ENCODE results near the gene CIBAR2.

The CIBAR2 gene

DNA sequence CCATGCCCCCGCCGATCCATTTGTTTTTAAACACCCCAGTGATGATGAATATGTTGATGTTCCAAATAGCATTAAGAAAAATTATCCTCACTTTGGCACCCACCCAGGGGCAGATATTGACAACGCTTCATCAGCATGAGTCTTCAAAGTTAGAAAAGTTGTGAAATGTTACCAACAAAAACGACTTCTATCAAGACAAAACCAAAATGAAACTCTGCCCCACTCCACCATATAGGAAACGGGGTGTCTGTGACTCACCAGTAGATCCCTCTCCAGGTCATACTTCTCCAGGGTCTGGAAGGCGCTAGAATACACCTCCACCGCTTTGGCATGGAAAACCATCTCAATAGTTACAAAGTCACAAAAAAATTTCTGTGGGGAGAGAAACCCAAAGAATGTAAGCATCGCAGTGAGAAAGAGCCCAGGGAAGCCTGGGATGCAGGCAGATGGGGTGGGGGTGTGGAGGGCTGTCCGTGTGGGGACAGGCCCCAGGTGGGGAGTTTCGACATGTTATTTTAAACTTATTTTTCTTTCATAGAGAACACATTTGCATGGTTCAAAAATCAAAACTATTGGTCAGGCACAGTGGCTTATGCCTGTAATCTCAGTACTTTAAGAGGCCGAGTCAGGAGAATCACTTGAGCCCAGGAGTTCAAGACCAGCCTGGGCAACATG lies 10.2 kb downstream of the CIBAR2 start:
- DNase-seq: peak; percentile 21 to 44

DNA sequence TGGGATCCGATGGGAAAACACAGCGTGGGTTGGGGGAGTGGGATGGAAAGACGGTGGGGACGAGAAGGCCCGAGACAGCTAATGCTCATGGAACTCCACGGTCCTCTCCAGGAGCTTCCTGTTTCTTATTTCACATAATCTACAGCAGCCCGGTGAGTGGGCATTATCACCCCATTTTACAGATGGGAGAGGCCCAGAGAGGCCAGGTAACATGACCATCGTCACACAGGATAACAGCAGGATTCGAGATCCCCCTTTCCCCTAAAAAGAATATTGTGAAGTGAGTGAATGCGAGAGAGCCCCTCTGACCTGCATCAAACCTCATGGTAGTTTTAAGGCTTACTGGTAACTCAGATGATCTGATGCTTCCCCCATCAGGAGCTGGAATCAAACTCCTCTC lies 12.0 kb downstream of the CIBAR2 start:
- no peak for DNase-seq

DNA sequence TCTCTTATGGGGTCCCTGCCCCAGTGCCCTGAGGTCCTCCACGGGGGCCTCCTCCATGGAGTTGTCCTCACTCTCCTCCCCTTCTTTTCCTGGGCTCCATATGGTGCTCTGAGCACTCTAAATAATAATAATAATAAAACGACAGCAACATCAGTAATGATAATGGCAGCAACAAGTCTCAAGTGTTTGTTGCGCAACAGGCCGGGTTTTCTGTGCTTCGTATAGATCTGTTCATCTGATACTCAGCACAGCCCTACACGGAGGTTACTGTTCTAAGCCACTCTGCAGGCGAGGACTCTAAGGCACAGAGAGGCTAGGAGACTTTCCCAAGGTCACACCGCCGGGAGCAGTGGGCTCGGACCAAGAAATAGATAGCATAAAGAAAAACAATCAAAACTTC lies 13.7 kb downstream of the CIBAR2 start:
- DNase-seq: peak in 1 of 2 donors; percentile 9

DNA sequence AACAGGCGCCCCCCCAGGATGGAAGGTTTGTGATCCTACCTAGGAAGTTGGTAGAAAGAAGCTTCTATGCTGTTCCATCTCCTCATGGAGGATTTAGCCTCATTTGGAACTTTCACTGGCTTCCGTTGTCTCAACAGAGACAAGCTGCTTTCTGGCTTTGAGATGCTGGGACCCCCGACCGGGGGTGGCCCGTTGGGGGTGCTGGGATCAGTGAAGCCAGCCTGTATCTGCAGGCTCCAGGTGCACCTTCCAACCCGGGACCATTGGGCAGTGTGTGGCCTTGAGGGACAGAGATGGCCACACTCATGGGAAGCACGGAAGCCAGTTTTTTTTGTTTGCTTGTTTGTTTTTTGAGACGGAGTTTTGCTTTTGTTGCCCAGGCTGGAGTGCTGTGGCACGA lies 15.4 kb downstream of the CIBAR2 start:
- DNase-seq: no peak

DNA sequence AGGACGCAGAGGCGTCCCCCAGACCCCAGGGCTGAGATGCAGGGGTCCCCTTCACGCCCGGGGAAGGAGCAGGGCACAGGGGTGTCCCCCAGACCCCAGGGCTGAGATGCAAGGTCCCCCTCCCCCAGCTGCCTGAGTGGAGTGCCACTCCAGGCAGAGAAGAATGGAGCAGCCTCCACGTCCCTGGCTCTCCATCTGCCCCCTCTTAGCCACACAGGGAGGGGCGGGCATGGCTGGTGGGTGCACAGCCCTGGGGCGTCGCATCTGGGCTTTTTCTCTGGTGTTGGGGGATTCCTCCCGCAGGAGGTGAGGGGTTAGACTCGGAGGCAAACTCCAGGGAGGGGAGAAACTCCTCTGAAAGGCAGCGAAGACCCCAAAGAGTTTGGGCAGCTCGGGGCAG lies 17.5 kb downstream of the CIBAR2 start:
- no peak for DNase-seq

DNA sequence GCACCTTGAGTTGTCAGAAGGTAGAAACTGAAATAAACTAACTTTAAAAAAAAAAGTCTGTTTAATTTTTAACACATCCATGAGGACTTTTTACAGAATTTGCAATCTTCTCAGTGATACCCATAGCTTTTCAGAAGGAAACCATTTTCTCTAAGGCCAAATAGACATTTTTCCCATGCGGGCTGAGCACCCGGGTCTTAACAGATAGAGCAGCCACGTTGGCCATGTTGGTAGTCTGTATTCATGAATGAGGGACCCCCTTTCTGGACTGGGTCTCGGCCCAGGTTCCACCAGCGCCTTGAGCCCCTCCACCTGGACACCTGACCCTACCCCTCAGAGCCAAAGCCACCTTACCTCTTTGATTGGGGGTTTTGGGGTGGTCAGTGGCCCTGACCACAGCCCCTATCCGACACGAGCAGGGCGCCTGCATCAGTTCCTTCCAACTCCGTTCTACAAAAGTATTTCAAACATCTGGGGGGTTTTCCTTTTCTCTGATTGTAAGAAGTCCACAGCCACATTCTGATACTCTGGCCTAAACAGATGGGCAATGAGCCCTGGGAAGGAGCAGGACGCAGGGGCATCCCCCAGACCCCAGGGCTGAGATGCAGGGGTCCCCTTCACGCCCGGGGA lies 18.0 kb downstream of the CIBAR2 start:
- DNase-seq: no peak

DNA sequence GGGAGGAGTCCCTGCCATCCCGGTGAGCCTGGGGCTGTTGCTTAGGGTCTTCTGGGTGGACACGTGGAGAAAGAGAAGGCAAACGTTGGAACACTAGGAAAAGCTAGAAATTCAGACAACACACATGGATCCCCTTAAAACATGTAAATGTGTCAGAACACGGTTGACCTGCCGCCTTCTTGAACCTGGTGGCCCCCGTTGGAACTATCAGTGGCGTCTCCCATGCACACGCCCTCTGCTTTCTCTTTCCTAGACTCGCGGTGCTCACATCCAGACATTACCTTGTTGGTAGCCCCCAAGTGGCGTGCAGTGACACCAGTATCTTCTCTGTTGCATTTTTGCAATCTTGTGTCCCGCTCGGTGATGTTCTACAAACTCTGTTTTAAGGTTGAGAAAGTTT lies 18.6 kb downstream of the CIBAR2 start:
- no peak for DNase-seq

DNA sequence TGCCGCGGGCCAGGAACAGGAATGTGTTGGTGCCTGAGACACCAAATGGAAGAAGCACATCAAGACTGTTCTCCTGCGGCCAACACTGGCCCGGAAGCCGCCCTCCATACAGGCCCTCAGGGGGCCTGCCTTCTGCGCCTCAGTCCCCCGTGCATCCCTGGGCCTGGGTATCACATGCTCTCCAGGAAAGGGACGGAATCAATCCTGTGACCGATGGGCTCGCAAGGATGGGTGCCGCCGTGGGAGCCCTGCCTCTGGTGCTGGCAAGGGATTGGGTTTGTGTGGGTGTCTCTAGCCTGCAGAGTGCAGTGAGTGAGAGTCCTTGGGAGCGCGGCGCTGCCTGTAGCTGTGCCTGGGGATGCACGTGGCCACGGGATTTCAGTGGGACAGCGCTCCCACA lies 19.4 kb downstream of the CIBAR2 start:
- DNase-seq: no peak

DNA sequence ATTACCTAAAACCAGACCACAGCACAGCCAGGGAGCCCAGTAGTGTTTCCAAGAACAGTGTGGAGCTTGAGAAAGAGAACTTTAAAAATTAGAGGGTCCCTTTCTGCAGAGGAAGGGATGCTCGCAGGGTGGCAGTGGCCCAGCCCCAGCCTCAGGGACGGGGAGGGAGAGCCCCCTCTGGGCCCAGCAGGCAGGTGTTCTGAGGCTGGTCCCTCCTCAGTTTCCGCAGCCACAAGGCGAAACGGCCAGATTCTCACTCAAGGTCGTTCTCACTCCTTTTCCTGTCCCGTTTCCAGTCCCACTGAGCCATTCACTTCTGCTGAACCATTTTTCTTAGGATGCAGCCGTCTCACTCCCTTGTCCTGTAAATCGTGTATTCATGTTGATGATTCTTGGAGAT lies 20.0 kb downstream of the CIBAR2 start:
- no peak for DNase-seq

DNA sequence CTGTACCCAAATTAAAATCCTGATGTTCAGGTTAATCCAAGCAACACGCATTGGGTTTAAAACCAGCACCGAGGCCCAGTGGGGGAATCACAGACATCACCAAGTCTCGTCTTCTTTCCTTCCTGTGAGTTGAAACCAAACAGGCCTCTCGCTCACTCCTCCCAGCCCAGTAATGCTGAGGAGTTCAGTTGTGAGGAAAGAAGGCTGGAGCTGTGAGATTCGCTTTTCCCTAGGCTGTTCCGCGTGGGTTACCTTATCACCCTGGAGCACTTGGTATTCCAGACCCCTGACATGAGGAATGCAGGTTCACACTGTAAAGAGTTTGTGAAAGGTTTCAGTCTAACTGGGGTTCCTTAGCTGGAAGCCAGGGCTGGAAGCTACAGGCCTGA lies 20.8 kb downstream of the CIBAR2 start:
- DNase-seq: no peak

DNA sequence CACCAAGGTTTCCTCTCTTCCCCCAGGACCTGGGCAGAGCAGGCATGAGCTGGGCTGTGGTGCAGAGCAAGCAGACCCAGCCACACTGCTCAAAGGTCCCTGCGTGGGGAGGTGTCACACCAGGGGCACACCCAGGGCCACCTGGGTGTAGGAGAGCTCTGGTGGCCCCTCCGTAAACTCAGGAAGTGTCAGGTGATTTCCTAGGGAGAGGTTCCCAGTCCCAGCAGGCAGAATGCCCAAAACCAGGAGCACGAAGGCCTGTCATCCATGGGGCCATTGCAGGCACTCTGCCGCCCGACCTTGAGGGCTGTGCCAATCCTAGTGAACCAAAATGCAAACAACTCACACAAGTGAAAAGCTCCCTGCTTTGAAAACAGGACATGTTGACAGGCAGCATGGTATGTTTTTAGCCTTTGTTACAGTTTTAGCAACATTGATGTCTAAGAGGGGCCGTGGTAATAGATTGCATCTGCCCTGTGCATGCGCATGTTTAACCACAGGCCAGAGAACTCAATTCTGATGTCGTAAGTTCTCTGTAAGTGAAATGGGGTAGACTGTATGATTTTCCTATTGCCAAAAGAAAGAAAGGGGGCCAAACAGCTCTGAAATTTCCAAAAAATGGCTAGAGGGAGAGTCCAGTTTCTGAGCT lies 21.3 kb downstream of the CIBAR2 start:
- DNase-seq: no peak

DNA sequence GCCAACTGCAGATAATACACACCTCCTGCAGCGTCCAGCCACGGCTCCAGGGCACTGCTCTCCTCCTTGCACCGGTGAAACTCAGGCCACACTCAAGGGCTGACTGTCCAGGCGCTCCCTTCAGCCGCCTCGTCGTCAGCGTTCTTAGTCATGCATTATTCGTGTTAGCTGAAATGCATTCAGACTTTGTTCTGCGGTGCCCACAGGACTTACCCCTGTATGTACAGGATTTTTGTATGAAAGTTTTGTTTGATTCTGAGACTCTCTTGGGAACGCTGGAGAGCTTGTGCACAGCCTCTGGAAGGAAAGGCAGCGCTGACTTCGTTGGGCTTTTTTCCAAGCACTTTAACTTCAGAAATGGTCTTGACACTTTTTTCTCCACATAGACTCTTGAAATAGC lies 22.1 kb downstream of the CIBAR2 start:
- no peak for DNase-seq

DNA sequence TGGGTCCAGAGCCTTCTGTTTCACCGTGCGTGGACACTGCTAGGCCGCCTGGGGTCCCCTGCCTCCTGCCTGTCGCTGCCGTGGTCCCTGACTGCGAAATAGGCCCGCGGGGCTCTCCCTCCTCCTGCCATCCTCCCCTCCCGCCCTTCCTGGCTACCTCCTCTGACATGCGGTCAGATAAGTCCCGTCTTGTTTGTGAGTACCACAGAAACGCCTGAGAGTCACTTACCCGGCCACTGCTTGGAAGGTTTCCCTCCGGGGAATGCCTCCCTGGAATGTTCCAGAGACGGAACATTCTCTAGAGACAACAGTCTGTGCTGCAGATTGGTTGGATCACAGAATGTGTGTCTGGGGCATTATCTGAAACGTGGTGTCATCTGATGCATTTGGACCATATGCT lies 22.7 kb downstream of the CIBAR2 start:
- no peak for DNase-seq

DNA sequence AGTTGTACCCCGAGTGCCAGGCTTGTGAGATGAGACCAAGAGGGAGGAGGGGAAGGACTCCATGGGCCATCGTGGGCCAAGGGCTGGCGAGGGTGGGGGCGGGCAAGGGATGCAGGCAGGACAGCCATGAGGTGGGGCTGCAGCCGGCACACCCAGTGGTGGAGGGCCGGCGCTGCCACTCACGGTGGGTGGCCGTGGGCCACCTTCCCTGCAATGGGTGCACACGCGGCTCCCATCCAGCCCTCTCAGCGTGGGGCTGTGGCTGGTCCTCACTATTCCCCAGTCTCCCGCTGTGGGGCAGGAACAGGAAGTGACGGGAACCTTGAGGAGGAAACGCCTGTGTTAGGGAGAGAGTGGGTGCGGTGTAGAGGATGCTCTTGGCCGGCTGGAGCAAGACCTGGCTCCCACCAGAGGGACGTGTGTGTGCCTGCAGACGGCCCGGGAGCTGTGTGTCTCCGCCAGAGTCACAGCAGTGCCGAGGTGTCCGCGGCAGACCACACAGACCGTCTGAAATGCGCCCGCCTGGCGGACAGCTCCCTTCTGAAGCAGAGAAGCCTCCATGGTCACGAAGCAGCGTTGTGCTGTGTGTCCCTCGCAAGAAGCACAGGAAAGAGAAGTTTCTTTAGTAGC lies 23.6 kb downstream of the CIBAR2 start:
- DNase-seq: no peak

DNA sequence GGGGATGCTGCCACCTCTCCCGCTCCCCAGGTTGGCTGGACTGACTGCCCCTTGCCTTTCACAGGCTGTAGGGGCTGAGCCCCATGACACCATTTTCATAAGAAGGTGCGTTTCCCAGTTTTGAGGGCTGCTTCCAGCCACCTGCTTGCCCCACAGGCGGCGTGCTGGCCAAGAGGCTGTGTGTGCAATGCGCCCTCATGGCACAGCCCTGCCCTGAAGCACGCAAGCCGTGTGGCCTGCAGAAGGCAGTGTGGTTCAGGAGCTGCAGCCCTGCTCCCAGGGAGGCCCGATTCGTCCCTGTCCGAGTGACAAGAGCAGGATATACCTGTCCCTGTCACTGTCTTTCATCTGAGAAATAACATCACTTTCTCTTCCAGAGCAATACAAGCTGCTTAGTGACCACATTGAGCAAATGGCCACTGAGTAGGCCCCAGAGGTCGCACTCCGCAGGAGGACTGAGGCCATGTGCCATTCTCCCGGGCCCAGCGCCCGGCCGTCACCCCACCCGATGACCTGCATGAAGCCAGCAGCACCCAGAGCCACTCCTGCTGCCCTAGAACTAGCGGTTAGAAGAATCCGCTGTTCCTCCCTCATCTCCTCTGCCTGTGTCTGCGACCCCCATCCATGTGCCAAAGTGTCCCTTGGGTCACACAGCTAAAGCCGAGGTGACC lies 24.2 kb downstream of the CIBAR2 start:
- DNase-seq: no peak

DNA sequence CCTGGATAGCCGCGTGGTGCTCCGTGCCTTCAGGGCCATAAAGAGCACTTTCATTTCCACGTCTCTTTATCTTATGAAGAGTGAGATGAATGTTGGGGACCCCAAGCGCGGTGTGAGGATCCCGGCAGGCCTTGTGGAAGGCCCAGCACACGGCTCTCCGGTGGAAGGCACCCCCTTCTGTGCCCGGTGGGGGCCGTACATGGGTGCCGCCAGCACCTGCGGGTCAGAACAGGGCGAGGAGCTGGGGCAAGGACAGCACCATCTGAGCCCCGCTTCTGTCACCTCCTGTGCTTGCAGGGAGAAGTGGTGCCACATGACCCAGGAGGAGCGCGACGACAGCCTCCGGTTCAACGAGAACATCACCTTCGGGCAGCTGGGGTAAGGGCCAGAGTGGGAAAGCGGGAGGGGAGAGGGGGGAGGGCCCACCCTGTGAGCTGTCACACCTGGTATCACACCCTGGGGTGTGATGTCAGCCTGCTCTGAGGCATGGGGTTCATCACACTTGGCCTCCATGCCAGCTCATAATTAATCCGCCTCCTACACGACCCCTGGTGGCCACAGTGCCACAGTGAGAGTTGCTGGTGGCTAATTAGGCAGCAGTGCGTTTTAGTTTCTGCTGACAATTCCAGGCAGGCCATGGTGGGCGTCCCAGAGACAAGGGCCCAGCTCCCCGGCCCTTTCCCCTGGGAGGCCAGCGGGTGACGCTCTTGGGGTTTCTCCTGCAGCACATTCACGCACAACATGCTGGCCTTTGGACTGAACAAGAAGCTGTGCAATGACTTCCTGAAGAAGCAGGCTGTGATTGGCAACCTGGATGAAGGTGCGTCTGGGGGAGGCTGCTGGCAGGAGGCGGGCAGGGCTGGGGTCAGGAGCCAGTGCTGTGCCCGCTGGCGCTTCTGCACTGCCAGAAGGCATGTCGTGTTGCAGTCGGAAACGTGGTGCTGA lies 25.7 kb downstream of the CIBAR2 start:
- peak; percentile 54 to 88 for DNase-seq

DNA sequence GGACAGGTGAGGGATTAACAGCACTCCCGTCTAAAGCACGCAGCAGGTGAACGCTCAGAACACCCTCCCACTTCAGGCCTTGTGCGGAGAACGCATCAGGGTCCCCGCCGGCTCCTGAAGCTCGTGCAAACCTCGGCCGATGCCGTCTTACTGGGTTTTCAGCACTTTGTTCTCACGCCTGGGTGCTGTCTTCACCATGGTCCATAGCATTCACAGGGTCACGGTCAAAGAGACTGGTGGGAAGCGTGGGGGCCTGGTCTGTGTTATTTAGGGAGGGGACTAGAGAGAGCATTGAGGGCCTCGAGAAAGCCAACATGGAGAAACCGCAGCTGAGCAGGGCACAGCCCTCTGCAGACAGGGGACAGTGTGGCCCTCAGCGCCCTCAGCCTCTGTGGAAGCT lies 26.6 kb downstream of the CIBAR2 start:
- DNase-seq: no peak

DNA sequence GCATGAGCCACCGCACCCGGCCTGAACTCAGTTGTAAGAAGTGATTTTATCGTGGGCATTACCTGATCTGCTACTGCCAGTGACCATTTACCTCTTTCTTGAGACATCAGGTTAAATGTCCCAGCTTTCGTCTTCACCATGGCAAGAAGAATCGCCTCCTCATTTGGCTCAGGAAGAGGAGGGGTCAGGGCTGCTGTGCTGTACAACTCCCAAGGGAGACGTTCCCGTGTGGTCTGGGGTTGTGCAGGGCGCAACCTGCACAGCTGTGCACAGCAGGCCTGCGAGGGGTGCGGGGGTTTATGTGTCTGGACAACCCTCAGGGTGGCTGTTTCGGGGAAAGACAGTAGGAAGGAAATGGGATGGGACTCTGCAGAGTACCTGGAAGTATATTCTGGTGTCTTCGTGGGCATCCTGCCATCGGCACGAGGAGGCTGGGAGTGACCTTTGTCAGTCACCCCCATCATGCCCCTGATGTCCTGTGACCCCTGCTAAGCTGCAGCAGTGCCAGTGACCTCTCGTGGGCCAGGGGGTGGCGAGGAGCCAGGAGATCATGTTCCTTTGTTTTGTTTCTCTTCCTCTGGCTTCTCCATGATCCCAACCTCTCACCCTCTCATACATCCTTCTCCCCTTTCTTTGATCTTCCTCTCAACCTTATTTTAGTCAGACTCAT lies 27.3 kb downstream of the CIBAR2 start:
- DNase-seq: no peak

DNA sequence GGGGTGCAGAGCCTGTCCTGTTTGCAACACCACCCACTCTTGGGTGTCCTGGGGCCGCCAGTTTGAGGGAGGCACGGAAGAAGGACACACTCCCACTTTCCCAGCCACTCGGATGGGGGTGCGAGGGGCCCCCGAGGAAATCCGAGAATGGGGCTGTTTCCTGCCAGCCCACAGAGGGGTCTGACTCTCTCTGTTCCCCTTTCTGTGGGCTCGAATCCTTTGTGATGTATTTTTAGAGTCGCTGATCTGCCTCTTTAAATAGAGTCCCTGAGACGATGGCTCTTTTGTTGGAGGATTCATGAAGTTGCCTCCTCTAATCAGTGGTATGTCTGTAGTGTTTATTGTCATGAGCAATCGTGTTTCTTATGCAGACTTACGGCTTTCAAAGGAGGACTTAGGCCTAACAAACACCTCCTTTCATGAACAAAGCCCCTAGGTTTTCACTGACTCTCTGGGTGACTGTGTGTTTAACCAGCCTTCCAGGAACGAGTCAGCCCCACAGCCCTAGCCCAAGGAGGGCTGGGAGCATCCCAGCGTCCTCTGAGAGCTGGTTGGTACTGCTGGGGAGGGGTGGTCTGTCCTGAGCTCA lies 29.1 kb downstream of the CIBAR2 start:
- DNase-seq: no peak

DNA sequence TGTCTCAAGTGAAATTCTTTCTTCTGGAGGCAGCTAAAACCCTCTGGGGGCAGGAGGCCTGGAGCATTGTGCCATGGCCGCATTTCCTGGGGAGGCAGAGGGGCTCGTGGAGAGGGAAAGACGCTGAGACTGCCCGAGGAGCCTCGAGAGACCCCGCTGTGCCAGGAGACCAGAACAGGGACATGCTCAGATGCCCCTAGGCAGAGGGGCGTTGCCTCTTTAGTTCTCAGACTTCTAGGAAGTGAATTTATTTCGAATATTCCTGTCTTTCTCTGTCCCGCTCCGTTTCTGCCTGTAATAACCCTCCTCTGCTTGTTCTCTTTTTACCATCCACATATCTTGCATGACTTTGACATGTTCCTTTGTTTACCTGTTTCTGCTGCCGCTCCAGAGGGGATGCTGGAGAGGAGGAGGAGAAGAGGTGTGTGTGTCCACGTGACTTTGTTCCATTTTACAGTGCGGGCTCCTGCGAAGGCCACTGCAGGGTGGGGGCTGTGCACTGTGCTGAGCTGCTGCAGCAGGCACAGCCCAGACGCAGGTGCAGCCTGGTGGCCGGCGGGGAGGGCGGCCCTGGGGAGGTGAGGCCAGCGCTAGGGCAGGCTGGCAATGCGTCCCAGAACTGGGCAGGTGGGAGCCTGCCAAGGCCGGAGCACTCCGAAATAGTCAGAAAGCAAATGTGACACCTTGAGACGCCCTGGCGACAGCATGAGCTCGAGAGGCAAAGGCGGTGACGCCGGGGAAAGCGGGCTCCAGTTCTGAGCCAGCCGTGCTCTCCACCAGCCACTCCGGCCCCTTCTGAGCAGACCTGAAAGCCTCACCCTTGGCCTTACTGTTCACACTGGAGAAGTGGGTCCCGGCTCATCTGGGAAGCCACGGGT lies 29.9 kb downstream of the CIBAR2 start:
- no peak for DNase-seq
